Mesodermal cell (in vitro differentiated cells): Measurements from ENCODE around the gene BCL2L11.

Experiments
- H3K27ac ChIP-seq: 2 replicates; pipeline ENCODE4 v1.7.0; 2013; ENCODE audit warnings: mild to moderate bottlenecking, low read depth, low read length, moderate library complexity; ENCODE audit not compliant: severe bottlenecking
- H3K36me3 ChIP-seq: 2 replicates; pipeline ENCODE4 v1.7.1; 2013; ENCODE audit warnings: mild to moderate bottlenecking, low read length, moderate library complexity; ENCODE audit not compliant: control insufficient read depth, insufficient read depth
- H3K4me1 ChIP-seq: one replicate; pipeline ENCODE4 v1.7.1; 2013; ENCODE audit warnings: mild to moderate bottlenecking, low read length; ENCODE audit not compliant: insufficient read depth, control insufficient read depth, poor library complexity, severe bottlenecking
- H3K4me3 ChIP-seq: 2 replicates; pipeline ENCODE4 v1.7.0; 2013; ENCODE audit warnings: low read length, control low read depth, mild to moderate bottlenecking; ENCODE audit not compliant: insufficient read depth, poor library complexity, severe bottlenecking; ENCODE audit errors: extremely low read depth
- H3K9me3 ChIP-seq: 2 replicates; pipeline ENCODE4 v1.7.1; 2013; ENCODE audit warnings: mild to moderate bottlenecking, low read length, moderate library complexity; ENCODE audit not compliant: control insufficient read depth
- WGBS, 2 experiments: methylation state at CpG; one replicate each; pipeline ENCODE4 v1.1.5; 2013; ENCODE audit warnings: missing lambda C conversion rate in 2 of 2; ENCODE audit not compliant: insufficient coverage in 2 of 2; 5-methylcytosine and 5-hydroxymethylcytosine counted together

Gene BCL2L11

GRCh38 chr2:111145103-111145760, 24.5 kb downstream of the BCL2L11 start:
- Histone ChIP-seq H3K4me1 (no peaks in the 10 kb centered on the region), H3K36me3 (peaks cover 17% of the 10 kb centered on the region), H3K9me3 (no peaks in the 10 kb centered on the region), H3K4me3 (no peak overlapping the region), H3K27ac (no peak overlapping the region)
- 72 to 100% methylated on average over 3 to 4 of the region's 7 CpGs for WGBS, 2 experiments

GRCh38 chr2:111145951-111146350, 25.2 kb downstream of the BCL2L11 start:
- WGBS, 2 experiments = no CpG with 5 or more reads among the region's 2 CpGs
- Histone ChIP-seq H3K36me3 (peaks cover 20% of the 10 kb centered on the region), H3K4me3 (no peak overlapping the region), H3K27ac (no peak overlapping the region), H3K9me3 (no peaks in the 10 kb centered on the region), H3K4me1 (no peaks in the 10 kb centered on the region)

- Histone ChIP-seq H3K27ac (no peak overlapping the region), H3K4me1 (no peaks in the 10 kb centered on the region), H3K9me3 (no peaks in the 10 kb centered on the region), H3K4me3 (no peak overlapping the region), H3K36me3 (peaks cover 32% of the 10 kb centered on the region)
- 100% methylated on average over 1 of the region's 3 CpGs; no CpG with 5 or more reads in 1 of the 2 experiments for WGBS, 2 experiments
Observed at GRCh38 chr2:111148225-111148873, 27.6 kb downstream of the BCL2L11 start.

- H3K27ac ChIP-seq = no peak overlapping the region
- peaks cover 36% of the 10 kb centered on the region for H3K36me3 ChIP-seq
- WGBS, 2 experiments = 93 to 99% methylated on average over 7 to 8 of the region's 8 CpGs
Observed at GRCh38 chr2:111148925-111149324, 28.2 kb downstream of the BCL2L11 start.

DNA sequence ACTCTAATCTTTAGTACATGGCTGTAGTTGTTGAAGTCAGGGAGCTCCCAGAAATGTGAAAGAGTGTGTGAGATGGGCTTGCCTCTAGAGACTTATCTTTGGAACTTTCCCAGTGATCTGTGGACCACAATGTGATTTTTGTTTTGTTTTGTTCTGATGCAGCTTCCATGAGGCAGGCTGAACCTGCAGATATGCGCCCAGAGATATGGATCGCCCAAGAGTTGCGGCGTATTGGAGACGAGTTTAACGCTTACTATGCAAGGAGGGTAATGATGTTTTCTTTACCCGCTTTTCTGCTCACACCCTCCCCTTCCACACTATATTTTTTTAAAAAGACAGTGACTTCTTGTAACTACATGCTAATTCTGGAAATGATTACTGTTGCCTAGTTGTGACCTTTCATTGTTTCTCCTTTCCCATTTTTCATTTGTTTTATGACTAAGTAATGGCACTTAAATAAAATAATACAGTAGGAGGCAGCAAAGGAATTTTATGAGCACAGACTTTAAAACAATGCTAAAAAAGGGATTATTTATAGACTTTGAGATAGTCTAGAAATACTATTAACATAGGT, 29.3 kb downstream of the BCL2L11 start:
- Histone ChIP-seq H3K4me3 (no peak overlapping the region), H3K4me1 (peaks cover 2% of the 10 kb centered on the region), H3K9me3 (no peaks in the 10 kb centered on the region), H3K27ac (no peak overlapping the region), H3K36me3 (peaks cover 42% of the 10 kb centered on the region)
- 92% methylated on average over 2 of the region's 7 CpGs; no CpG with 5 or more reads in 1 of the 2 experiments for WGBS, 2 experiments

More at GRCh38 chr2:111148925-111149324, 28.2 kb downstream of the BCL2L11 start:
- Histone ChIP-seq H3K9me3 (no peaks in the 10 kb centered on the region), H3K4me1 (no peaks in the 10 kb centered on the region), H3K4me3 (no peak overlapping the region)

DNA sequence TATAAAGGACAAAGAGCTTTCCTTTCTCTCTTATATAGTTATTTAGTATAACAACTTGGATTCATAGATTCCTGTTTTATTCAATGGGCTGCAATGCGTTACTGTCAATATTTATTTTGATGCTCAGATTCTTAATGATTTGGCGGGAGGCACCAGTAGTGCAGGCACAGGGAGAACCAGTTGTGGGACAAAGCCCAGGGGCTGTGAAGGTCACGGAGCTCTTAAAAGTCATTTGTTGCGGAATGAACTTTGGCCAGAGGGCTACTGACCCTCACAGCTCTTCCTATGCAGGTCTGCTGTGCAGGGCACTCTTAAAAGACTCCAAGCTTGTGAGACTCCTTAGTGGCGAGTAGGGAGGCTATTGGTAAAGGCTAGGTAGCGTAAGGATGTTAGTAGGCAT, 34.0 kb downstream of the BCL2L11 start:
- Histone ChIP-seq H3K4me3 (no peak overlapping the region), H3K36me3 (peaks cover 53% of the 10 kb centered on the region), H3K4me1 (peaks cover 15% of the 10 kb centered on the region), H3K9me3 (no peaks in the 10 kb centered on the region), H3K27ac (no peak overlapping the region)
- WGBS, 2 experiments = 94 to 95% methylated on average over 4 to 6 of the region's 6 CpGs

DNA sequence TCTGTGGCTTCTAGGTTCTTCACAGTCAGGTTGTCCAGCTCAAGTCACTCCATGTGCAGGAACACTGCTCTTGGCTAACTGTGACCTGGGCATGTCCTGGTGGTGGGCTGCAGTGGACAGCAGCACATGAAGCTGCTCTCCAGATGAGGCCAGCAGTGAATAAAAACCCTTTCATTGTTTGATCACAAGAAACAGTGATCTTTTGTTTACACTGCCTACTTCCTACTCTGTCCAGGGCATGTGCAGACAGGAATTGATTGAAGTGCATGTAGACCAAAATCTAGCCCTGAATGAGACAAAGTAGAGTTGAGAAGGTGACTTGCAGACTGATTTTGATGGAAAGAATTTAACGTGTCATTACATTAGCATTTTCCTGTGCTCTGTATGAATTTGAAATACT, 34.9 kb downstream of the BCL2L11 start:
- 100% methylated on average over 1 of the region's 1 CpG; no CpG with 5 or more reads in 1 of the 2 experiments for WGBS, 2 experiments
- Histone ChIP-seq H3K36me3 (peaks cover 45% of the 10 kb centered on the region), H3K4me1 (peaks cover 22% of the 10 kb centered on the region), H3K27ac (no peak overlapping the region), H3K9me3 (no peaks in the 10 kb centered on the region), H3K4me3 (no peak overlapping the region)

DNA sequence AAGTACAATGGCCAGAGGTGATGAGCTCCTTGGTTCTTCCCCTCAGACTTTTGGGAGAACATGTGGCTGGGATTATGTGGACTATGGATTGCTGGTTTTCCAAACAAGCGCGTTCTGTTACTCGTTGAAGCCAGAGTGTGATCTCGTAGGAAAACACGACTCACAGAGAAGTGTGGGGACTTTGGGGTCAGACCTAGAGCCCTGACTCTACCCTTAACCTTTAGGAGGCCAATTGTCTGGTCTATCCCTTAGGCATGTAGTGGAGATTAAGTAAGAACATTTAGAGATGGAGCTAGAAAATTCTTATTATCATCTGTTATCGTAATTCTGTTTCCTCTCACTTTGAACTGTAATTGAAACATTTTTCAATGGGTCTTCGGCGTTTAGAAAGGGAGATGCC, 35.8 kb downstream of the BCL2L11 start:
- WGBS, 2 experiments = 93 to 95% methylated on average over 6 to 7 of the region's 8 CpGs
- Histone ChIP-seq H3K36me3 (peaks cover 40% of the 10 kb centered on the region), H3K4me3 (no peak overlapping the region)

GRCh38 chr2:111157071-111157661, 36.5 kb downstream of the BCL2L11 start:
- WGBS, 2 experiments = 80 to 88% methylated on average over 3 of the region's 5 CpGs
- H3K27ac ChIP-seq = no peak overlapping the region
- H3K36me3 ChIP-seq = peaks cover 34% of the 10 kb centered on the region

More for the DNA sequence above, 35.8 kb downstream of the BCL2L11 start:
- Histone ChIP-seq H3K27ac (no peak overlapping the region), H3K9me3 (no peaks in the 10 kb centered on the region), H3K4me1 (peaks cover 23% of the 10 kb centered on the region)

GRCh38 chr2:111157798-111158197, 37.1 kb downstream of the BCL2L11 start:
- H3K9me3 ChIP-seq = no peaks in the 10 kb centered on the region
- H3K4me1 ChIP-seq = peaks cover 27% of the 10 kb centered on the region
- WGBS, 2 experiments = 79 to 86% methylated on average over 1 to 2 of the region's 2 CpGs
- peaks cover 28% of the 10 kb centered on the region for H3K36me3 ChIP-seq
- H3K4me3 ChIP-seq = no peak overlapping the region
- no peak overlapping the region for H3K27ac ChIP-seq

More at GRCh38 chr2:111157071-111157661, 36.5 kb downstream of the BCL2L11 start:
- H3K4me1 ChIP-seq = peaks cover 23% of the 10 kb centered on the region
- H3K9me3 ChIP-seq = no peaks in the 10 kb centered on the region
- no peak overlapping the region for H3K4me3 ChIP-seq
